ENCODE data around the gene PHKB. TPM values are rescaled to one million over a fixed set of nuclear protein-coding genes. Genes with fewer than 3 reads are reported as not detected.

The PHKB gene
- total RNA-seq, 4 donors from 2014 or later, result 19.8 to 29.6 (median 25.2) TPM

GRCh38 chr16:47481698-47482374 is 20.7 kb downstream of the PHKB start:
- DNase-seq (ENCODE audit: low spot score in 2 of 2), result no peak
- TF ChIP-seq POLR2A (IDR thresholded peaks at IDR 0.05), result no peak
- intact Hi-C loops (cut with DNase I; ENCODE audit: low total_unique reads), result no loop called here
- 76 to 80% methylated on average over 6 of the region's 6 CpGs for WGBS, 2 donors
- H3K4me3 ChIP-seq (ENCODE audit: low read depth, poor library complexity, severe bottlenecking), result no peak overlapping the region

GRCh38 chr16:47483616-47484015 is 22.5 kb downstream of the PHKB start:
- 93 to 97% methylated on average over 2 of the region's 2 CpGs for WGBS, 2 donors
- DNase-seq (ENCODE audit: low spot score in 2 of 2), result no peak
- no peak overlapping the region for H3K4me3 ChIP-seq (ENCODE audit: low read depth, poor library complexity, severe bottlenecking)
- intact Hi-C loops (cut with DNase I; ENCODE audit: low total_unique reads), result no loop called here
- no peak for TF ChIP-seq CTCF (IDR thresholded peaks at IDR 0.05)
- TF ChIP-seq POLR2A (IDR thresholded peaks at IDR 0.05), result no peak

- no peak for DNase-seq (ENCODE audit: low spot score in 2 of 2)
- no peak overlapping the region for H3K4me3 ChIP-seq (ENCODE audit: low read depth, poor library complexity, severe bottlenecking)
- TF ChIP-seq POLR2A (IDR thresholded peaks at IDR 0.05), result no peak
- TF ChIP-seq CTCF (IDR thresholded peaks at IDR 0.05), result no peak
- intact Hi-C loops (cut with DNase I; ENCODE audit: low total_unique reads), result no loop called here
Observed at GRCh38 chr16:47486856-47487255, 25.7 kb downstream of the PHKB start.

- H3K4me3 ChIP-seq (ENCODE audit: low read depth, poor library complexity, severe bottlenecking), result no peak overlapping the region
- DNase-seq (ENCODE audit: low spot score in 2 of 2), result no peak
- no peak for TF ChIP-seq POLR2A (IDR thresholded peaks at IDR 0.05)
- TF ChIP-seq CTCF (IDR thresholded peaks at IDR 0.05), result no peak
- intact Hi-C loops (cut with DNase I; ENCODE audit: low total_unique reads), result no loop called here
- WGBS, 2 donors, result 98 to 100% methylated on average over 3 of the region's 3 CpGs
Observed at GRCh38 chr16:47488051-47488450, 26.9 kb downstream of the PHKB start.

- intact Hi-C loops (cut with DNase I; ENCODE audit: low total_unique reads), result no loop called here
- no peak overlapping the region for H3K4me3 ChIP-seq (ENCODE audit: low read depth, poor library complexity, severe bottlenecking)
- TF ChIP-seq POLR2A (IDR thresholded peaks at IDR 0.05) (no peak), CTCF (IDR thresholded peaks at IDR 0.05) (no peak)
- no peak for DNase-seq (ENCODE audit: low spot score in 2 of 2)
Observed at GRCh38 chr16:47490471-47490870, 29.3 kb downstream of the PHKB start.

- no peak overlapping the region for H3K4me3 ChIP-seq (ENCODE audit: low read depth, poor library complexity, severe bottlenecking)
- intact Hi-C loops (cut with DNase I; ENCODE audit: low total_unique reads), result no loop called here
- 23 to 63% methylated on average over 1 of the region's 1 CpG for WGBS, 2 donors
- DNase-seq (ENCODE audit: low spot score in 2 of 2), result no peak
- TF ChIP-seq POLR2A (IDR thresholded peaks at IDR 0.05) (no peak), CTCF (IDR thresholded peaks at IDR 0.05) (no peak)
Observed at GRCh38 chr16:47492036-47492427, 30.9 kb downstream of the PHKB start.

All from lower leg skin (tissue), 4 donors.